SK-MEL-5 (cell line): ENCODE data around the gene OR4F17. TPM values are rescaled to one million over a fixed set of nuclear protein-coding genes. Genes with fewer than 3 reads are reported as not detected.
"Not testable (repeated sequence)": the region's sequence is repeated elsewhere in the genome, so short reads cannot be mapped to it uniquely, and the experiment has no call there.

ENCODE experiments used
- DNase-seq: peaks from one replicate; pipeline ENCODE4 v3.0.0-alpha.2; 2016; ENCODE audit warnings: low read depth, low spot score
- in situ Hi-C: cut with HindIII; loops from 2 replicates; pipeline ENCODE4 v1.10.0; 2016; ENCODE audit warnings: low sequenced_read_pairs, high pct_unique_total_duplicates, low pct_unique_long_range_greater_than_20kb
- polyA plus RNA-seq, 2 experiments: library from polyadenylated mRNA; depleted of rRNA; stranded (reverse); fragments of >200 nt; gene quantifications; 2 replicates each; pipeline ENCODE4 v1.2.3, GENCODE V29; 2015
- total RNA-seq: library from RNA; depleted of rRNA; stranded (reverse); fragments of >200 nt; shearing (Covaris generic); gene quantifications from 2 replicates; pipeline ENCODE4 v1.2.3, GENCODE V29; 2014; rRNA removed

OR4F17 gene, protein sequence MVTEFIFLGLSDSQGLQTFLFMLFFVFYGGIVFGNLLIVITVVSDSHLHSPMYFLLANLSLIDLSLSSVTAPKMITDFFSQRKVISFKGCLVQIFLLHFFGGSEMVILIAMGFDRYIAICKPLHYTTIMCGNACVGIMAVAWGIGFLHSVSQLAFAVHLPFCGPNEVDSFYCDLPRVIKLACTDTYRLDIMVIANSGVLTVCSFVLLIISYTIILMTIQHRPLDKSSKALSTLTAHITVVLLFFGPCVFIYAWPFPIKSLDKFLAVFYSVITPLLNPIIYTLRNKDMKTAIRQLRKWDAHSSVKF
- not detected in 2 replicates for total RNA-seq
- polyA plus RNA-seq (2015; cell fraction: cytosol; rRNA removed): not detected in 2 replicates
- polyA plus RNA-seq (2015; cell fraction: nucleus; rRNA removed): not detected in 2 replicates

DNA sequence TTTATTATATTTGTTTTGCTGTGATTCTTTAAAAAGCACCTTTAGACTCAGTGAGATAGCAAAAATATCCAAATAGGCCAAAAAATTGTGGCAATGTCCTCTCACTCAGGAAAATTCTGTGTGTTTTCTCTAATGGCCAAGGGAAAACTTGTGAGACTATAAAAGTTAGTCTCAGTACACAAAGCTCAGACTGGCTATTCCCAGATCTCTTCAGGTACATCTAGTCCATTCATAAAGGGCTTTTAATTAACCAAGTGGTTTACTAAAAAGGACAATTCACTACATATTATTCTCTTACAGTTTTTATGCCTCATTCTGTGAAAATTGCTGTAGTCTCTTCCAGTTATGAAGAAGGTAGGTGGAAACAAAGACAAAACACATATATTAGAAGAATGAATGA is at the start of gene OR4F17:
Gene OR4F17, plus strand, starts transcription at position 301 of the 400 bp plus-strand sequence. CDS start 3,575 bp downstream, outside the sequence.
- DNase-seq, in situ Hi-C loops: not testable (repeated sequence)

DNA sequence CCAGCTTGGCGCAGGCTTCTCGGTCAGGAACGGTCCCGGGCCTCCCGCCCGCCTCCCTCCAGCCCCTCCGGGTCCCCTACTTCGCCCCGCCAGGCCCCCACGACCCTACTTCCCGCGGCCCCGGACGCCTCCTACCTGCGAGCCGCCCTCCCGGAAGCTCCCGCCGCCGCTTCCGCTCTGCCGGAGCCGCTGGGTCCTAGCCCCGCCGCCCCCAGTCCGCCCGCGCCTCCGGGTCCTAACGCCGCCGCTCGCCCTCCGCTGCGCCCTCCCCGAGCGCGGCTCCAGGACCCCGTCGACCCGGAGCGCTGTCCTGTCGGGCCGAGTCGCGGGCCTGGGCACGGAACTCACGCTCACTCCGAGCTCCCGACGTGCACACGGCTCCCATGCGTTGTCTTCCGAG is 36.1 kb upstream of the OR4F17 start:
- in situ Hi-C loops, DNase-seq: not testable (repeated sequence)

GRCh38 chr19:82864-83263 is 24.0 kb upstream of the OR4F17 start:
- in situ Hi-C loops, DNase-seq: not testable (repeated sequence)

DNA sequence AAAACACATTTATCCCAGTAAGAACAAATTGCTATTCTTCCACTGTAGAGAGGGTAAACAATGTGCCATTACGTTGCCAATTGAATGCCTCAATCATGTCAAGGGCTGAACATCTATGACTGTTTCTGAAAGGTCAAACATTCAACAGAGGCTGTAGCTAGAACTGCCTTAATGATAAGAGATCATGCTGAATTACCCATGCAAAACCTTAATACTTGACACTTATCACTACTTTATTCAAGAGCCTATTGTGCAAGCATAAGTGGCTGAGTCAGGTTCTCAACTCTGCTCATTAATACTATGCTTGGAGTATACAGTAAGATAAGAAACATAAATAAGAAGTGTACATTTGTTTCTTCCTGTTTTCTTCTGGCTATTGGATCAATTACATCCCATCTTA is 23.3 kb upstream of the OR4F17 start:
- in situ Hi-C loops: not testable (repeated sequence)

GRCh38 chr19:90678-91077 is 16.2 kb upstream of the OR4F17 start:
- DNase-seq, in situ Hi-C loops: not testable (repeated sequence)

More for the DNA sequence above, 23.3 kb upstream of the OR4F17 start:
- not testable (repeated sequence) for DNase-seq

DNA sequence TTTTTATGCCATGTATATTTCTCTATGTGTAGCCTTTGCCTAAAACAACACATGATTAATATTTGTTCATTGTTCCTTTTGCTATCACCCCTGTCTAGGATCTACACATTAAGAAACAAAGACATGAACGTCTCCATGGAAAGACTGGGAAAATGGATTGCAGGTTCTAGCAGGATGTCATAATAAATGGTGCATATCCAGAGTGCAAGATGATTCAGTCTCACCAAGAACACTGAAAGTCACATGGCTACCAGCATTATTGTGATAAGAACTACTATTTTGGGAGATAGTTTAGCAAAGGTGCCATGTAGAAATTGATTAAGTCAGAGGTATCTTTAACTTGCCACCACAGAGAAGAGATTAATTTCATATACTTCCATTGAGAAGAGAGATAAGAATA is 12.1 kb upstream of the OR4F17 start:
- DNase-seq, in situ Hi-C loops: not testable (repeated sequence)

GRCh38 chr19:97647-98046 is 9.3 kb upstream of the OR4F17 start:
- DNase-seq, in situ Hi-C loops: not testable (repeated sequence)

DNA sequence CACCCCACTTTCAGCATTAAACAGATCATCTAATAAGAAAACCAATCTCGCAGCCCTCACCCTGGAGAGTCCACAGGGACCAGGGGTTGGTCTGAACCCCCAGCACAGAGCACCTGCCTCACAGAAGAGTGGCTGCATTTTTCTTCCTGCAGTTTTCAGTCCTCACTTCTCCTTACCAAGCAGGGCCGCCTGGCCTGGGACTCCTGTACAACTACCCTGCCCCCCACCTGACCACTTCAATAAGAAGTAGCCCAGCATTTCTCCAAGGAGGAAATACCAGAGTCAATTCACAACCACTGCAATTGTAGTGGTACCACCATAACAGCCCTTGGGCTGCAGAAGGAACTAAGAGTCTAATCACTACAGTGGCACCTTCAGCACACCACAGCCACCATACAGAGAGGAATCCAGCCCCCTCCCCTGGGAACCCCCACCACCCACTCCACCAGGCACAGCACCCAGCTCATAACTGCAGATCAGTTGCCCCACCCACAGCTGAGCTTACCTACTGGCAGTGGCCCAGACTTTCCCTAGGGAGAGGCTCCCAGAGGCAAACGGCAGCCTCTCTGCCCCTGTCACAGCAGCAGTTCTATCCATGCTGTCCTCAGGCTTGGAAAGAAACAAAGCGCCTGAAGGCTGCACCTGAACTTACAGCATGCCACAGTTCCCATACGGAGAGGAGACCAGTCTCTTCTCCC is 13.7 kb downstream of the OR4F17 start:
- DNase-seq, in situ Hi-C loops: not testable (repeated sequence)

Other genes starting within 250 kb of the OR4F17 start
- 9.4 TPM in 2 replicates for gene PLPP2, start 184.3 kb downstream of the OR4F17 start, total RNA-seq
- 8.2 and 8.4 TPM in 2 replicates for gene MIER2, start 237.7 kb downstream of the OR4F17 start, total RNA-seq